ENCODE measurements around the gene PRKG2. TPM values are rescaled to one million over a fixed set of nuclear protein-coding genes. Genes with fewer than 3 reads are reported as not detected.

The PRKG2 gene
- total RNA-seq, 1 experiment from 2014 or later: 0.59 TPM

DNA sequence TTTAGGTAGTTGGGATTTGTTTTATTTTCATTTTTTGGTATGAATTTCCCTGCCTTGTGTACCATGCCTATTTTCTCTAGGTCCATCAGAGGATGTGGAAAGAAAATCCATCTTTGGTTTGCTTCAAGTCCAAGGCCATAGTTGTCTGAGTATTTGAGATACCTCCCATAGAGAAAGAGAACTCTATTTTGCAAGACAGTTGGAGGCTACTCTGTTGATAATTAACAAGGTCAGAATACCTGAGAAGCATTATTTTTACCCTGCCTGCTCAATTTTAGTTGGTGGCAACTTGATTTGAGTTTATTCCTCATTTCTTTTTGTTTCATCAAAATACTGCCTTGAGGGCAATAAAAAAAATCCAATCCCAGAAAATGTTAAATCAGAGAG lies 153.7 kb downstream of the PRKG2 start:
- intact Hi-C loops (cut with micrococcal nuclease; ENCODE audit: unreplicated experiment) (no loop called here), in situ Hi-C loops (cut with HindIII; ENCODE audit: low pct_unique_long_range_greater_than_20kb, low sequenced_read_pairs) (no loop called here)
- no peaks in the 10 kb centered on the region for H3K4me1 ChIP-seq (ENCODE audit: control insufficient read depth, insufficient read depth, low read length)
- TF ChIP-seq POLR2AphosphoS5 (IDR thresholded peaks at IDR 0.05; ENCODE audit: low read depth, low read length): no peak
- no peak for TF ChIP-seq SIN3A (IDR thresholded peaks at IDR 0.05; ENCODE audit: borderline replicate concordance, insufficient read depth, low read depth, low read length)
- TF ChIP-seq, protein P1, sequence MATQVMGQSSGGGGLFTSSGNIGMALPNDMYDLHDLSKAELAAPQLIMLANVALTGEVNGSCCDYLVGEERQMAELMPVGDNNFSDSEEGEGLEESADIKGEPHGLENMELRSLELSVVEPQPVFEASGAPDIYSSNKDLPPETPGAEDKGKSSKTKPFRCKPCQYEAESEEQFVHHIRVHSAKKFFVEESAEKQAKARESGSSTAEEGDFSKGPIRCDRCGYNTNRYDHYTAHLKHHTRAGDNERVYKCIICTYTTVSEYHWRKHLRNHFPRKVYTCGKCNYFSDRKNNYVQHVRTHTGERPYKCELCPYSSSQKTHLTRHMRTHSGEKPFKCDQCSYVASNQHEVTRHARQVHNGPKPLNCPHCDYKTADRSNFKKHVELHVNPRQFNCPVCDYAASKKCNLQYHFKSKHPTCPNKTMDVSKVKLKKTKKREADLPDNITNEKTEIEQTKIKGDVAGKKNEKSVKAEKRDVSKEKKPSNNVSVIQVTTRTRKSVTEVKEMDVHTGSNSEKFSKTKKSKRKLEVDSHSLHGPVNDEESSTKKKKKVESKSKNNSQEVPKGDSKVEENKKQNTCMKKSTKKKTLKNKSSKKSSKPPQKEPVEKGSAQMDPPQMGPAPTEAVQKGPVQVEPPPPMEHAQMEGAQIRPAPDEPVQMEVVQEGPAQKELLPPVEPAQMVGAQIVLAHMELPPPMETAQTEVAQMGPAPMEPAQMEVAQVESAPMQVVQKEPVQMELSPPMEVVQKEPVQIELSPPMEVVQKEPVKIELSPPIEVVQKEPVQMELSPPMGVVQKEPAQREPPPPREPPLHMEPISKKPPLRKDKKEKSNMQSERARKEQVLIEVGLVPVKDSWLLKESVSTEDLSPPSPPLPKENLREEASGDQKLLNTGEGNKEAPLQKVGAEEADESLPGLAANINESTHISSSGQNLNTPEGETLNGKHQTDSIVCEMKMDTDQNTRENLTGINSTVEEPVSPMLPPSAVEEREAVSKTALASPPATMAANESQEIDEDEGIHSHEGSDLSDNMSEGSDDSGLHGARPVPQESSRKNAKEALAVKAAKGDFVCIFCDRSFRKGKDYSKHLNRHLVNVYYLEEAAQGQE (IDR thresholded peaks at IDR 0.05; ENCODE audit: insufficient read depth in 1 of 2, low read depth in 2 of 2, low read length in 1 of 2): no peak
- TF ChIP-seq TCF7L2 (IDR thresholded peaks at IDR 0.05; ENCODE audit: low read depth, low read length): no peak
- TF ChIP-seq, protein P2, sequence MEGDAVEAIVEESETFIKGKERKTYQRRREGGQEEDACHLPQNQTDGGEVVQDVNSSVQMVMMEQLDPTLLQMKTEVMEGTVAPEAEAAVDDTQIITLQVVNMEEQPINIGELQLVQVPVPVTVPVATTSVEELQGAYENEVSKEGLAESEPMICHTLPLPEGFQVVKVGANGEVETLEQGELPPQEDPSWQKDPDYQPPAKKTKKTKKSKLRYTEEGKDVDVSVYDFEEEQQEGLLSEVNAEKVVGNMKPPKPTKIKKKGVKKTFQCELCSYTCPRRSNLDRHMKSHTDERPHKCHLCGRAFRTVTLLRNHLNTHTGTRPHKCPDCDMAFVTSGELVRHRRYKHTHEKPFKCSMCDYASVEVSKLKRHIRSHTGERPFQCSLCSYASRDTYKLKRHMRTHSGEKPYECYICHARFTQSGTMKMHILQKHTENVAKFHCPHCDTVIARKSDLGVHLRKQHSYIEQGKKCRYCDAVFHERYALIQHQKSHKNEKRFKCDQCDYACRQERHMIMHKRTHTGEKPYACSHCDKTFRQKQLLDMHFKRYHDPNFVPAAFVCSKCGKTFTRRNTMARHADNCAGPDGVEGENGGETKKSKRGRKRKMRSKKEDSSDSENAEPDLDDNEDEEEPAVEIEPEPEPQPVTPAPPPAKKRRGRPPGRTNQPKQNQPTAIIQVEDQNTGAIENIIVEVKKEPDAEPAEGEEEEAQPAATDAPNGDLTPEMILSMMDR (IDR thresholded peaks at IDR 0.05): no peak
- CTCF ChIA-PET: no interaction called here
- POLR2A ChIA-PET: no interaction called here
- no peak overlapping the region for H3K27ac ChIP-seq (ENCODE audit: low read length)
- DNase-seq (ENCODE audit: low read depth, low spot score): no peak
- no peaks in the 10 kb centered on the region for H3K9me3 ChIP-seq (ENCODE audit: control insufficient read depth, insufficient read depth, low read depth, low read length)
- H3K4me3 ChIP-seq (ENCODE audit: low read depth in 2 of 2, low read length in 2 of 2): no peak overlapping the region
- no peaks in the 10 kb centered on the region for H3K27me3 ChIP-seq (ENCODE audit: control insufficient read depth, insufficient read depth, low read length)
- no peaks in the 10 kb centered on the region for H3K36me3 ChIP-seq (ENCODE audit: control insufficient read depth, insufficient read depth, low read length)
- no TSS peak for BruUV-seq (replicated peaks)
- no peak for ATAC-seq

DNA sequence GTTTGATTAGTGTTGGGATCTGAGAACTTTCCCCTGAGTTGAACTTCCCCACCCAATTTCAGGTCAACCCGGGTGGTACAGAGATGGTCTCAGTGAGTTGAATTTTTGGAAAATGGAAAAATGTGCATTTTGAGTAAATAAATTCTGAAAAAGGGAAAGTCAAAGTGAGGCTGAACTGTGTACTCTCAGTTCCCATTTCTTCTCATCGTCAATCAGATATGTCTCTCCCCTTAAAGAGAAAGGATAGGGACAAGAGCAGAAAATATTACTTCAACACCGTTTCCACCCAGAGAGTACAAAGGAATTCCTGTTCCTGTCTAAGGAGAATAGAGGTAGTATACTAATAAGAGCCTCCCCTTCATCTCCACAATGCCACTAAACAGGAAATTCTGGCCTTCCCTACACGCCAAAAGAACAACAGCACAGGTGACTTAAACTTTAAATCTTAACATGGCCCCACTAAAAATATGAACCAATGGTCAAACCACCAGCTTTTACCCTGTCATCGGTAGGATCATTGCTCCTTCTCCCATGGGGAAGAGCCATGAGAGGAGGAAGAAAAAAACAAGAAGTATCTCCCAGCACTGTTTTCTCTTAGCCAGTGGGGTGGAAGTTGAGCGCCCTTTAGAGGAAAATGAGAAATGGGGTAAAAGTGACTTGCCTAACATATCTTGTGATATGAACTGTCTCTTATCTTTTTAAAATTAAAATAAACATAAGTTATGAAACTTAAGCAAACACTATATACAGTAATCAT lies 154.3 kb downstream of the PRKG2 start:
- no peak for DNase-seq (ENCODE audit: low read depth, low spot score)
- Histone ChIP-seq H3K9me3 (ENCODE audit: control insufficient read depth, insufficient read depth, low read depth, low read length) (no peaks in the 10 kb centered on the region), H3K4me3 (ENCODE audit: low read depth in 2 of 2, low read length in 2 of 2) (no peak overlapping the region), H3K4me1 (ENCODE audit: control insufficient read depth, insufficient read depth, low read length) (no peaks in the 10 kb centered on the region), H3K27me3 (ENCODE audit: control insufficient read depth, insufficient read depth, low read length) (no peaks in the 10 kb centered on the region), H3K36me3 (ENCODE audit: control insufficient read depth, insufficient read depth, low read length) (no peaks in the 10 kb centered on the region), H3K27ac (ENCODE audit: low read length) (no peak overlapping the region)
- ChIA-PET CTCF (no interaction called here), POLR2A (no interaction called here)
- TF ChIP-seq POLR2AphosphoS5 (IDR thresholded peaks at IDR 0.05; ENCODE audit: low read depth, low read length) (no peak), TCF7L2 (IDR thresholded peaks at IDR 0.05; ENCODE audit: low read depth, low read length) (no peak), SIN3A (IDR thresholded peaks at IDR 0.05; ENCODE audit: borderline replicate concordance, insufficient read depth, low read depth, low read length) (no peak)
- TF ChIP-seq, protein P1 (IDR thresholded peaks at IDR 0.05; ENCODE audit: insufficient read depth in 1 of 2, low read depth in 2 of 2, low read length in 1 of 2): no peak
- TF ChIP-seq, protein P2 (IDR thresholded peaks at IDR 0.05): no peak
- no peak for ATAC-seq
- in situ Hi-C loops (cut with HindIII; ENCODE audit: low pct_unique_long_range_greater_than_20kb, low sequenced_read_pairs): no loop called here
- intact Hi-C loops (cut with micrococcal nuclease; ENCODE audit: unreplicated experiment): no loop called here
- no TSS peak for BruUV-seq (replicated peaks)
